T-helper 2 cell treated with Interferon-gamma antibody and Interleukin-4, amounts not matched to agents 100 ng/mL and 5 ng/mL, for 36 hours (primary cell): Measurements from ENCODE around the gene FNTB. TPM values are rescaled to one million over a fixed set of nuclear protein-coding genes. Genes with fewer than 3 reads are reported as not detected.

ENCODE experiments used
- intact Hi-C: fragments of 100-400 bp; cut with micrococcal nuclease; formaldehyde crosslinking; loops from one replicate; pipeline ENCODE4 v1.15.1; 2023
- total RNA-seq: library from RNA; stranded (reverse); gene quantifications from 2 replicates; pipeline ENCODE4 v1.2.3, GENCODE V29; 2022

The FNTB gene
- total RNA-seq, 1 donor from 2014 or later = 15.9 TPM

DNA sequence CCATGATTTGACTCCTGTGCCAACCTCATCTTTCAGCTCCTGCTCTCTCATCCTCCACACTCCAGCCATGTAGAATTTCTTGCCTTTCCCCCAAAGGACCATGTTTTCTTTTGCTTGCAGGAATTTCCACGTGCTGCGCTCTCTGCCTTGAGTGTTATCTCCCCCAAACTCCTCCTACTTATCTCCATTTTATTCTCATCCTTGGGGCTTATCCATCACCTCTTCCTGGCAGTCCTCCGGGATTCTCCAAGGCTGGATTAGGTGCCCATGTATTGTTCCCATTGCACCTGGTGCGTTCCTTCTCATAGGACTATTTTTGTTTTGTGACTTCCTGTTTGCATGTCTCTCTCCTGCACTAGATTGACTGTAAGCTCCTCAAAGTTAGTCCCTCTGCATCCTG is 122.7 kb downstream of the FNTB start:
- intact Hi-C loops = no loop called here

DNA sequence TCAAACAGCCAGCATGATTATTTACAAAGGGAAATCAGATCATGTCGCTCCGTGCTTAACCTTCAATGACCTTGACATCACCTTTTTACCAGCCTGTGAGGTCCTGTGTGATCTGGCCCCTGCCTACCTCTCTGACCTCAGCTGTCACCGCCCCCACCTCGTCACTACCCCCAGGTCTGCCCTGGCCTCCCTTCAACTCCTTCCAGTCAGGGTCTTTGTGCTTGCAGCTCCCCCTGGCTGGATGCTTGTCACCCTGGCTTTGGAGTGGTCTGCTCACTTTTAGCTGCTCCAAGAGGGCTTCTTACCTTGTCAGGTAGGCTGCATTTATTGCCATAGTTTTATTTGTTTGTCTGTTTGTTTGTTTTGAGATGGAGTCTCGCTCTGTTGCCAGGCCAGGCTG is 123.8 kb downstream of the FNTB start:
- intact Hi-C loops = no loop called here

Other genes with a start within 250 kb of the FNTB start
- gene SPTB, start 107.0 kb upstream of the FNTB start, total RNA-seq = 0.07 TPM in 1 of 2 replicates, not detected in the other
- gene CHURC1, start 72.4 kb upstream of the FNTB start, total RNA-seq = 72.9 and 73.6 TPM in 2 replicates
- gene GPX2, start 44.1 kb upstream of the FNTB start, total RNA-seq = not detected in 2 replicates
- 3.2 and 3.4 TPM in 2 replicates for gene RAB15, start 14.6 kb upstream of the FNTB start, total RNA-seq
- gene MAX, start 115.6 kb downstream of the FNTB start, total RNA-seq = 163 and 168 TPM in 2 replicates